Occipital lobe (tissue), 2 donors: ENCODE data around the gene SLC6A19. TPM values are rescaled to one million over a fixed set of nuclear protein-coding genes. Genes with fewer than 3 reads are reported as not detected.
"Not testable (repeated sequence)": the region's sequence is repeated elsewhere in the genome, so short reads cannot be mapped to it uniquely, and the experiment has no call there.

Source experiments
- DNase-seq: peaks from one replicate; lab custom pipeline; 2025; lab: John Stamatoyannopoulos, UW
- total RNA-seq: library from RNA; depleted of rRNA; stranded (reverse); fragments of >200 nt; gene quantifications from one replicate; pipeline ENCODE4 v1.2.3, GENCODE V29; 2014

SLC6A19 gene
- not detected for total RNA-seq

GRCh38 chr5:1201327-1202025, at the start of gene SLC6A19:
TSS of gene SLC6A19 (plus strand) at chr5:1201595. CDS start at chr5:1201651, 56 bp downstream.
- no peak for DNase-seq

- no peak for DNase-seq
Measured at GRCh38 chr5:1152156-1152555, 49.2 kb upstream of the SLC6A19 start.

GRCh38 chr5:1152771-1153282, 48.6 kb upstream of the SLC6A19 start:
- DNase-seq: no peak

- DNase-seq: no peak
Measured at GRCh38 chr5:1153428-1153827, 48.0 kb upstream of the SLC6A19 start.

GRCh38 chr5:1155191-1156032, 46.0 kb upstream of the SLC6A19 start:
- DNase-seq: no peak

- no peak for DNase-seq
Measured at GRCh38 chr5:1156033-1156753, 45.2 kb upstream of the SLC6A19 start.

GRCh38 chr5:1156754-1157460, 44.5 kb upstream of the SLC6A19 start:
- DNase-seq: no peak

GRCh38 chr5:1157461-1157986, 43.9 kb upstream of the SLC6A19 start:
- not testable (repeated sequence) for DNase-seq

- no peak for DNase-seq
Measured at GRCh38 chr5:1158647-1159340, 42.6 kb upstream of the SLC6A19 start.

GRCh38 chr5:1159341-1159675, 42.1 kb upstream of the SLC6A19 start:
- no peak for DNase-seq

- DNase-seq: no peak
Measured at GRCh38 chr5:1159774-1160406, 41.5 kb upstream of the SLC6A19 start.

GRCh38 chr5:1161108-1161832, 40.1 kb upstream of the SLC6A19 start:
- no peak for DNase-seq

- peak; percentile 67 for DNase-seq
Measured at GRCh38 chr5:1161833-1162229, 39.6 kb upstream of the SLC6A19 start.

- no peak for DNase-seq
Measured at GRCh38 chr5:1162276-1162675, 39.1 kb upstream of the SLC6A19 start.

- no peak for DNase-seq
Measured at GRCh38 chr5:1162751-1163150, 38.6 kb upstream of the SLC6A19 start.

- no peak for DNase-seq
Measured at GRCh38 chr5:1163366-1163765, 38.0 kb upstream of the SLC6A19 start.

- no peak for DNase-seq
Measured at GRCh38 chr5:1163879-1164278, 37.5 kb upstream of the SLC6A19 start.

- DNase-seq: no peak
Measured at GRCh38 chr5:1164696-1165630, 36.4 kb upstream of the SLC6A19 start.
